GM18951 (cell line): ENCODE results near the gene RAB40C.

Experiments used
- POLR2A ChIP-seq: IDR thresholded peaks from 4 replicates; pipeline ENCODE4 v1.6.1; 2011; ENCODE audit warnings: mild to moderate bottlenecking; ENCODE audit not compliant: insufficient read length, insufficient read depth; ENCODE audit errors: extremely low read depth
- in situ Hi-C: fragments of 300-500 bp; cut with MboI; formaldehyde crosslinking; loops from one replicate; pipeline ENCODE4 v1.12.0; 2022; ENCODE audit warnings: low sequenced_read_pairs, mixed read lengths, inconsistent platforms; ENCODE audit not compliant: unreplicated experiment

The RAB40C gene

GRCh38 chr16:572865-573650, 16.8 kb upstream of the RAB40C start:
- in situ Hi-C loops = no loop called here
- no peak for TF ChIP-seq POLR2A

- in situ Hi-C loops = no loop called here
- no peak for TF ChIP-seq POLR2A
Measured at GRCh38 chr16:574021-574760, 15.7 kb upstream of the RAB40C start.

- TF ChIP-seq POLR2A = no peak
- in situ Hi-C loops = no loop called here
Measured at GRCh38 chr16:575354-576196, 14.3 kb upstream of the RAB40C start.

- no peak for TF ChIP-seq POLR2A
- in situ Hi-C loops = no loop called here
Measured at GRCh38 chr16:576197-576822, 13.6 kb upstream of the RAB40C start.

- TF ChIP-seq POLR2A = no peak
- in situ Hi-C loops = no loop called here
Measured at GRCh38 chr16:576823-577201, 13.1 kb upstream of the RAB40C start.

GRCh38 chr16:577796-578195, 12.1 kb upstream of the RAB40C start:
- no peak for TF ChIP-seq POLR2A
- in situ Hi-C loops = no loop called here

GRCh38 chr16:578232-578869, 11.5 kb upstream of the RAB40C start:
- TF ChIP-seq POLR2A = no peak
- in situ Hi-C loops = no loop called here

- no peak for TF ChIP-seq POLR2A
- in situ Hi-C loops = no loop called here
Measured at GRCh38 chr16:578870-579405, 10.9 kb upstream of the RAB40C start.

GRCh38 chr16:580141-580945, 9.5 kb upstream of the RAB40C start:
- no peak for TF ChIP-seq POLR2A
- in situ Hi-C loops = no loop called here

GRCh38 chr16:580946-581498, 8.8 kb upstream of the RAB40C start:
- TF ChIP-seq POLR2A = no peak
- in situ Hi-C loops = no loop called here

GRCh38 chr16:582218-582613, 7.7 kb upstream of the RAB40C start:
- TF ChIP-seq POLR2A = no peak
- in situ Hi-C loops = no loop called here
